ENCODE results near the gene PRKAA2. TPM values are rescaled to one million over a fixed set of nuclear protein-coding genes. Genes with fewer than 3 reads are reported as not detected.
"Not testable (repeated sequence)": the region's sequence is repeated elsewhere in the genome, so short reads cannot be mapped to it uniquely, and the experiment has no call there.

PRKAA2 gene
- 35.2 TPM for total RNA-seq

DNA sequence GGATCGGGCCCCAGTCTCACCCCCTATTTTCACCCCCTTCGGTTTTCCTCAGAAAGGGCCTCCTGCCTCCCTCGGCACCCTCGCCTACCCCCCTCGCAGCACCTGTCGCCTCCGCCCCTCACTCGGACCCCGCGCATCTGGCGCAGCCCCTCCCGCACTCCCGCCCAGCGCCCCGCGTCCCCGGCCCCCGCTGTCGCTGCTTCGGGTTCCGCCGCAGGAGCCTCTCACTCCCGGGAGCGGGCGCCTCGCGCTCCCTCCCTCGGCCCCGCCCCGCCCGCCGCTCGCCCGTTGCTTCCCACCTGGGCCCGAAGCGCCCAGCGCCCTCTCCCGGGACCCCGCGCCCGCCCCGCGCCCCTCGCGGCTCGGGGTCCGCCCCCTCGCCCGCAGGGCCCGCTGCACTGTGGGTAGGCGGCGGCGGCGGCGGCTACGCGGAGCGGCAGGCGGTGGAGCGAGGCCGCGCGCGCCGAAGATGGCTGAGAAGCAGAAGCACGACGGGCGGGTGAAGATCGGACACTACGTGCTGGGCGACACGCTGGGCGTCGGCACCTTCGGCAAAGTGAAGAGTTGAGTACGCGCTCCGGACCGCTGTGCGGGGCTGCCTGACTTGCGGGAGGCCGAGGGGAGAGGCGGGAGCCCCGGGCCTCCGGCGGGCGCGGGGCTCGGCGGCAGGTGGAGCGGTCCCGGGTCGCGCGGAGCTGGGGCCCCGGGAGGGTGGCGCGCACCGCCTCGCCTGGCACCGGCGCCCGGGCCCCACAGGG is at the start of gene PRKAA2:
PRKAA2 (plus strand) TSS at position 396 of the 758 bp plus-strand sequence; CDS start at position 470, 74 bp downstream.
- DNase-seq, result peak; percentile 68

GRCh38 chr1:56595397-56596191 is 49.5 kb upstream of the PRKAA2 start:
- DNase-seq, result not testable (repeated sequence)

GRCh38 chr1:56610097-56610496 is 35.0 kb upstream of the PRKAA2 start:
- DNase-seq, result not testable (repeated sequence)

GRCh38 chr1:56610770-56611169 is 34.3 kb upstream of the PRKAA2 start:
- DNase-seq, result not testable (repeated sequence)

DNA sequence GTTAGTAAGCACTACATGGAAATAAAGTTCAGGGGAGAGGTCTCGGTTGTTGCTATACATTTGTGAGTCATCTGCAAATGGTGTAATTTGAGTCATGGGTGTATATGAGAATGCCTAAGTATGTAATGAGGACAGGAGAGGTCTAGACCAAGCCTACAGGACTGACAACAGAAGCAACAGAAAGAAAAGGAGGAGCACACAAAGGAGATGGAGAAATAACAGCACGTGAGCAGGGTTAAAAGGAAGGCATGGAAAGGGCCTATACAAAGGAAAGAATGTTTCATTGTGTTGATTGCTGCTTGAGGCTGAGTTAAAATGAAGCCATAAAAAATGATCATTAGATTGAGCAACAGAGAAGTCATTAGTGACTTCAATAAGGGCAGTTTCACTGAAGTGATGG is 28.0 kb upstream of the PRKAA2 start:
- no peak for DNase-seq

- DNase-seq, result no peak
Observed at GRCh38 chr1:56625819-56626440, 19.2 kb upstream of the PRKAA2 start.

GRCh38 chr1:56626546-56626945 is 18.6 kb upstream of the PRKAA2 start:
- DNase-seq, result no peak

DNA sequence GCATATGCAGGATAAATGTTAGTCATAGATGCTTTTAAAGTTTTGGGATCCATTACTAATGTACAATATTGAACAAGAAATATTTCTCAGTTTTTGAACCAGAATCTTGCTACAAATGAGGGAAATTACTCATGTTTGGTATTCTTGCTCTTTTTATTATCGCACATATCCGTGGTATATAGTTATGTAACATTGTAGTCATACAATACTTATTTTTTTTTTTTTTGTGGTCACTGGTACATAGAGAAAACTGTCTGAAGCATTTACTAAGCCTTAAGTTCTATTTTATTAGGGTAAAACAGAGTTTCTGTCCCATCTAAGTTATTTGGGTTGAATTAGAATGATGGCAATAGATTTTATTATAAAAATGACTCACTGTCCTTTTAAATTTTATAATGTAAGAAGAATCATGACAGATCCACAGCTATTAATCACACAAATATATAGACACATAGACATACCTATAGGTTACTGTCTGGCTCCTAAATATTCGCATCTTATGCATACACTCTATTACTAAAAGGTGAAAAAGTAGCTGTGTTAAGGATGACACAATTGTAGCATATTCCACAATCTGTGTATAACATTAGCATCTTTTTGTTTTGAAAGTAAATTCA is 18.0 kb upstream of the PRKAA2 start:
- no peak for DNase-seq

- DNase-seq, result no peak
Observed at GRCh38 chr1:56627636-56628039, 17.5 kb upstream of the PRKAA2 start.

GRCh38 chr1:56630786-56631185 is 14.3 kb upstream of the PRKAA2 start:
- no peak for DNase-seq

- DNase-seq, result no peak
Observed at GRCh38 chr1:56631901-56632300, 13.2 kb upstream of the PRKAA2 start.

GRCh38 chr1:56634981-56635380 is 10.1 kb upstream of the PRKAA2 start:
- no peak for DNase-seq

GRCh38 chr1:56638248-56638647 is 6.9 kb upstream of the PRKAA2 start:
- no peak for DNase-seq

DNA sequence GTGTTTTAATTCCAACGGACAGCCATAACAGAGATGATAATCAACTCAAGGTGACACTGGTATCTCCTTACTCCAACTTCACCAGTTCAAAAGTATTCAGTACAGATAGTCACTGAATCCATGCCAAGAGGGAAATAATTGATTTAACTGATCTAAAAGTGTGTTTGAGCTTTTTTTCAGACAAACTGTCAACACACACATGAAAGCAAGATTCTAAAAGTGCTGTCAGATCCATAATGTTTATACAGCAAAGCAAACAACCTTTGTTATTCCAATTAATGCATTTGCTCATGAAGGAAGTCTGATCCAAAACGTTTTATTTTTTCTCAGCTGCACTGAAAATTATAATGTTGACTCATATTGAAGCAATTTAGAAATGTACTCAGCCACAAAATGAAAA is 5.9 kb upstream of the PRKAA2 start:
- no peak for DNase-seq

- no peak for DNase-seq
Observed at GRCh38 chr1:56643661-56644060, 1.5 kb upstream of the PRKAA2 start.

GRCh38 chr1:56644064-56644918 is 823 bp upstream of the PRKAA2 start:
- DNase-seq, result no peak

- peak; percentile 36 for DNase-seq
Observed at GRCh38 chr1:56645677-56646305, 677 bp downstream of the PRKAA2 start.

GRCh38 chr1:56646611-56647010 is 1.5 kb downstream of the PRKAA2 start:
- no peak for DNase-seq

DNA sequence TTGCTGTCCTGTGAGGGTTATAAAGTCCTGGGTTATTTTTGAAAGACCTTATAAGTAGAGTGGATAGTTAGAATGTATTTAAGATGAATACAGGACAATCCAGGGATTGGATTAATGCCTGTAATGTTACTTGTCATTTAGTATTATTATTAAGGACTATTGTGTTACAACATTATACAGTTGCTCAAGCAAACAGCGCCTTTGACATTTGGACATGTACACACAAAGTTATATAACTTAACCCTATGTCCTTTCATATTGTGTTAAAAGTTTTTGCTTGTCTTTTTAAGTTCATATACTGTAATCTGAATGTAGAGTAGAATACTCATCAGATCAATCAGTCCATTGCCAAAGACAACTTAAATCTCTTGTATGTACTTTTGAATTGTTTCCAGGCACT is 2.0 kb downstream of the PRKAA2 start:
- no peak for DNase-seq

GRCh38 chr1:56648546-56648945 is 3.4 kb downstream of the PRKAA2 start:
- DNase-seq, result no peak
